ENCODE data around the gene RGSL1.
A peak's percentile ranks its signal among the peaks of the same experiment; 100 is the strongest.

RGSL1 gene

GRCh38 chr1:182601416-182601786, 151.5 kb downstream of the RGSL1 start:
- H2AFZ ChIP-seq (ENCODE audit: low read depth, low read length): peak overlapping the region; percentile 12; the same call in 1 of the 2 replicates
- no peak for TF ChIP-seq EZH2 (IDR thresholded peaks at IDR 0.05; ENCODE audit: borderline replicate concordance, low read depth, low read length, severe bottlenecking)
- TF ChIP-seq CTCF (IDR thresholded peaks at IDR 0.05; ENCODE audit: borderline replicate concordance, extremely low read depth, low read length, poor library complexity, severe bottlenecking): peak; percentile 86
- H3K27ac ChIP-seq (ENCODE audit: low read length): peak overlapping the region; percentile 61
- H3K4me1 ChIP-seq (ENCODE audit: insufficient read depth, low read length): peaks cover 49% of the 10 kb centered on the region
- DNase-seq (peak; percentile 66), ATAC-seq (ENCODE audit: insufficient read depth, low read depth) (no peak)
- no peaks in the 10 kb centered on the region for H3K27me3 ChIP-seq (ENCODE audit: insufficient read depth, low read length, poor library complexity)
- peak overlapping the region; percentile 76 for H3K4me2 ChIP-seq (ENCODE audit: insufficient read depth, low read length)
- H3K9ac ChIP-seq (ENCODE audit: low read depth, low read length): peak overlapping the region; percentile 36
- H3K4me3 ChIP-seq (ENCODE audit: low read depth in 1 of 2, low read length in 2 of 2): peak overlapping the region in 1 of 2 experiments; percentile 66; a peak in 2 of 4 replicates
- H3K36me3 ChIP-seq (ENCODE audit: insufficient read depth, low read length): peaks cover 41% of the 10 kb centered on the region
- H3K79me2 ChIP-seq (ENCODE audit: insufficient read depth, low read length): peaks cover 30% of the 10 kb centered on the region
- peaks cover 34% of the 10 kb centered on the region; the same call in 1 of the 2 replicates for H4K20me1 ChIP-seq (ENCODE audit: insufficient read depth, low read length)
- no peaks in the 10 kb centered on the region for H3K9me3 ChIP-seq (ENCODE audit: insufficient read depth, low read length, severe bottlenecking)

GRCh38 chr1:182601913-182602312, 152.0 kb downstream of the RGSL1 start:
- TF ChIP-seq CTCF (IDR thresholded peaks at IDR 0.05; ENCODE audit: borderline replicate concordance, extremely low read depth, low read length, poor library complexity, severe bottlenecking) (no peak), EZH2 (IDR thresholded peaks at IDR 0.05; ENCODE audit: borderline replicate concordance, low read depth, low read length, severe bottlenecking) (no peak)
- Histone ChIP-seq H3K27ac (ENCODE audit: low read length) (peak overlapping the region; percentile 61), H3K79me2 (ENCODE audit: insufficient read depth, low read length) (peaks cover 30% of the 10 kb centered on the region), H2AFZ (ENCODE audit: low read depth, low read length) (no peak overlapping the region), H3K36me3 (ENCODE audit: insufficient read depth, low read length) (peaks cover 41% of the 10 kb centered on the region), H4K20me1 (ENCODE audit: insufficient read depth, low read length) (peaks cover 34% of the 10 kb centered on the region; the same call in 1 of the 2 replicates), H3K4me2 (ENCODE audit: insufficient read depth, low read length) (peak overlapping the region; percentile 76), H3K4me3 (ENCODE audit: low read depth in 1 of 2, low read length in 2 of 2) (peak overlapping the region in 1 of 2 experiments; percentile 66; a peak in 3 of 4 replicates), H3K9ac (ENCODE audit: low read depth, low read length) (peak overlapping the region; percentile 36), H3K27me3 (ENCODE audit: insufficient read depth, low read length, poor library complexity) (no peaks in the 10 kb centered on the region), H3K4me1 (ENCODE audit: insufficient read depth, low read length) (peaks cover 49% of the 10 kb centered on the region), H3K9me3 (ENCODE audit: insufficient read depth, low read length, severe bottlenecking) (no peaks in the 10 kb centered on the region)
- DNase-seq (no peak), ATAC-seq (ENCODE audit: insufficient read depth, low read depth) (no peak)

- peaks cover 34% of the 10 kb centered on the region; the same call in 1 of the 2 replicates for H4K20me1 ChIP-seq (ENCODE audit: insufficient read depth, low read length)
- peak overlapping the region; percentile 20 to 66; a peak in 3 of 4 replicates for H3K4me3 ChIP-seq (ENCODE audit: low read depth in 1 of 2, low read length in 2 of 2)
- no peaks in the 10 kb centered on the region for H3K9me3 ChIP-seq (ENCODE audit: insufficient read depth, low read length, severe bottlenecking)
- peaks cover 58% of the 10 kb centered on the region for H3K4me1 ChIP-seq (ENCODE audit: insufficient read depth, low read length)
- H3K27ac ChIP-seq (ENCODE audit: low read length): peak overlapping the region; percentile 74
- H3K36me3 ChIP-seq (ENCODE audit: insufficient read depth, low read length): peaks cover 41% of the 10 kb centered on the region
- ATAC-seq (ENCODE audit: insufficient read depth, low read depth) (peak; percentile 13; the same call in 2 of the 3 replicates), DNase-seq (peak; percentile 49)
- TF ChIP-seq CTCF (IDR thresholded peaks at IDR 0.05; ENCODE audit: borderline replicate concordance, extremely low read depth, low read length, poor library complexity, severe bottlenecking) (no peak), EZH2 (IDR thresholded peaks at IDR 0.05; ENCODE audit: borderline replicate concordance, low read depth, low read length, severe bottlenecking) (no peak)
- no peak overlapping the region for H2AFZ ChIP-seq (ENCODE audit: low read depth, low read length)
- H3K79me2 ChIP-seq (ENCODE audit: insufficient read depth, low read length): peaks cover 30% of the 10 kb centered on the region
- H3K27me3 ChIP-seq (ENCODE audit: insufficient read depth, low read length, poor library complexity): no peaks in the 10 kb centered on the region
- H3K4me2 ChIP-seq (ENCODE audit: insufficient read depth, low read length): peak overlapping the region; percentile 76
- peak overlapping the region; percentile 56 for H3K9ac ChIP-seq (ENCODE audit: low read depth, low read length)
Measured at GRCh38 chr1:182602935-182603645, 153.1 kb downstream of the RGSL1 start.

Data from DND-41 (cell line).